ENCODE results near the gene HPD. TPM values are rescaled to one million over a fixed set of nuclear protein-coding genes. Genes with fewer than 3 reads are reported as not detected.

HPD gene
- total RNA-seq, 1 donor from 2014 or later = 1.3 TPM

DNA sequence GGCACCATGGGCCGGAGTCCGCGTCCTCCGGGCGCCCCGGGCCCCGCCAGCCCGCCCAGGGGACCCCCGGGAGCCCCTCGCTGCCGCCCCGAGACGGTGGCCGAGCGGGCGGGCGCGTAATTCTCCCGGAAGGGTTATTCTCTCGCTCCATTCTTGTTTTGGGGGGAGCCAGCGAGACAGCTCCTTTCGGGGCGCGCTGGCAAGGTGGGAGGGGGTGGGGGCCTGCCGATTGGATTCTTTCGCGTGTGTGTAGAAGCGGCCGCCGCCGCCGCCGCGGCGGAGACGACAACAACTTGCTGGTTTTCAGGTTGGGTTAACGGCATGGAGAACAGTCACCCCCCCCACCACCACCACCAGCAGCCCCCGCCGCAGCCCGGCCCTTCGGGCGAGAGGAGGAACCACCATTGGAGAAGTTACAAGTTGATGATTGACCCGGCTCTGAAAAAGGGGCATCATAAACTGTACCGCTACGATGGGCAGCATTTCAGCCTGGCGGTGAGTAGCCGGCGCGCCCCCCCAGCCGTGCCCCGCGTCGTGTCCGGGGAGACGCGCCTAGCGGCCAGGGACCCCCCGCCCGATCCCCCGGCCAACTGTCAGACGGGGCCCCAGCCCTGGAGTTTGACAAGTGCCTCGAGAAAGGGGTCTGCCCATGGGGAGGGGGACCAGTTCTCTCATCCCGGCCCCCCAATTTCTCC lies 54.1 kb downstream of the HPD start:
- TF ChIP-seq, protein P1, sequence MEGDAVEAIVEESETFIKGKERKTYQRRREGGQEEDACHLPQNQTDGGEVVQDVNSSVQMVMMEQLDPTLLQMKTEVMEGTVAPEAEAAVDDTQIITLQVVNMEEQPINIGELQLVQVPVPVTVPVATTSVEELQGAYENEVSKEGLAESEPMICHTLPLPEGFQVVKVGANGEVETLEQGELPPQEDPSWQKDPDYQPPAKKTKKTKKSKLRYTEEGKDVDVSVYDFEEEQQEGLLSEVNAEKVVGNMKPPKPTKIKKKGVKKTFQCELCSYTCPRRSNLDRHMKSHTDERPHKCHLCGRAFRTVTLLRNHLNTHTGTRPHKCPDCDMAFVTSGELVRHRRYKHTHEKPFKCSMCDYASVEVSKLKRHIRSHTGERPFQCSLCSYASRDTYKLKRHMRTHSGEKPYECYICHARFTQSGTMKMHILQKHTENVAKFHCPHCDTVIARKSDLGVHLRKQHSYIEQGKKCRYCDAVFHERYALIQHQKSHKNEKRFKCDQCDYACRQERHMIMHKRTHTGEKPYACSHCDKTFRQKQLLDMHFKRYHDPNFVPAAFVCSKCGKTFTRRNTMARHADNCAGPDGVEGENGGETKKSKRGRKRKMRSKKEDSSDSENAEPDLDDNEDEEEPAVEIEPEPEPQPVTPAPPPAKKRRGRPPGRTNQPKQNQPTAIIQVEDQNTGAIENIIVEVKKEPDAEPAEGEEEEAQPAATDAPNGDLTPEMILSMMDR (IDR thresholded peaks at IDR 0.05; ENCODE audit: borderline replicate concordance) = no peak
- intact Hi-C loops (cut with micrococcal nuclease) = no loop called here
- H3K9me3 ChIP-seq (replicated peaks) = no peaks in the 10 kb centered on the region
- DNase-seq = peak; percentile 38
- peak overlapping the region; percentile 100 for H3K27ac ChIP-seq (replicated peaks)
- peak overlapping the region; percentile 81 for H3K4me3 ChIP-seq
- peaks cover 61% of the 10 kb centered on the region for H3K4me1 ChIP-seq
- H3K36me3 ChIP-seq = peaks cover 18% of the 10 kb centered on the region
- no peaks in the 10 kb centered on the region for H3K27me3 ChIP-seq (ENCODE audit: low read depth)

DNA sequence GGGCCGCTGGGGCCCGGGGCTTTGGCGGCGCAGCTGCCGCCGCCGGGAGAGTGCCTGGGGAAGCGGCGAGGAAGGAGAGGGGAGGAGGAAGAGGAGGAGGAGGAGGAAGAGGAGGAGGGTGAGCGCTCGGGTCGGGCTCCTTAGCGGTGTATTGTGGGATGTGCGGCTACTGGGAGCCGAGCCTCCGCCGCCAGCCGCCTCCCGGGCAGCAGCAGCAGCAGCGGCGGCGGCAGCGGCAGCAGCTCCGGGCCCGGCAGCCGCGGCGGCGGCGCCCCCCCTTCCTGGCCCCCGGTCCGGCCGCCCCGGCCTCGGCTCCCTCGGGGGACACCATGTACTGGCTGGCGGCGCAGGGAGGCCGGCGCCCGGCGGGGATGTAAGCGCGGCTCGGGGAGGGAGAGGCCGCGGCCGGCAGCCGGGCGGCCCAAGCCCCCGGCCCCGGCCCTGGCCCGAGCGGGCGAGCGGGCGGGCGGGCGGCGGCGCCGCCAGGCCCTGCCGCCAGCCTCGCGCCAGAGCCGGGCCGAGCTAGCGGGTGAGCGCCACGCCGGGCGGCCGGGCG lies 54.7 kb downstream of the HPD start, which contains the start of gene SETD1B:
SETD1B (plus strand) TSS at position 149 of the 556 bp plus-strand sequence. CDS start 729 bp downstream, outside the sequence.
- H3K9me3 ChIP-seq (replicated peaks) = no peaks in the 10 kb centered on the region
- H3K4me1 ChIP-seq = peaks cover 67% of the 10 kb centered on the region
- H3K27ac ChIP-seq (replicated peaks) = peak within 1 kb of the TSS; percentile 100
- DNase-seq = peak; percentile 68
- peak within 1 kb of the TSS; percentile 81 for H3K4me3 ChIP-seq
- intact Hi-C loops (cut with micrococcal nuclease) = no loop called here
- peaks cover 12% of the 10 kb centered on the region for H3K36me3 ChIP-seq
- H3K27me3 ChIP-seq (ENCODE audit: low read depth) = no peaks in the 10 kb centered on the region
- TF ChIP-seq, protein P1 (IDR thresholded peaks at IDR 0.05; ENCODE audit: borderline replicate concordance) = no peak

DNA sequence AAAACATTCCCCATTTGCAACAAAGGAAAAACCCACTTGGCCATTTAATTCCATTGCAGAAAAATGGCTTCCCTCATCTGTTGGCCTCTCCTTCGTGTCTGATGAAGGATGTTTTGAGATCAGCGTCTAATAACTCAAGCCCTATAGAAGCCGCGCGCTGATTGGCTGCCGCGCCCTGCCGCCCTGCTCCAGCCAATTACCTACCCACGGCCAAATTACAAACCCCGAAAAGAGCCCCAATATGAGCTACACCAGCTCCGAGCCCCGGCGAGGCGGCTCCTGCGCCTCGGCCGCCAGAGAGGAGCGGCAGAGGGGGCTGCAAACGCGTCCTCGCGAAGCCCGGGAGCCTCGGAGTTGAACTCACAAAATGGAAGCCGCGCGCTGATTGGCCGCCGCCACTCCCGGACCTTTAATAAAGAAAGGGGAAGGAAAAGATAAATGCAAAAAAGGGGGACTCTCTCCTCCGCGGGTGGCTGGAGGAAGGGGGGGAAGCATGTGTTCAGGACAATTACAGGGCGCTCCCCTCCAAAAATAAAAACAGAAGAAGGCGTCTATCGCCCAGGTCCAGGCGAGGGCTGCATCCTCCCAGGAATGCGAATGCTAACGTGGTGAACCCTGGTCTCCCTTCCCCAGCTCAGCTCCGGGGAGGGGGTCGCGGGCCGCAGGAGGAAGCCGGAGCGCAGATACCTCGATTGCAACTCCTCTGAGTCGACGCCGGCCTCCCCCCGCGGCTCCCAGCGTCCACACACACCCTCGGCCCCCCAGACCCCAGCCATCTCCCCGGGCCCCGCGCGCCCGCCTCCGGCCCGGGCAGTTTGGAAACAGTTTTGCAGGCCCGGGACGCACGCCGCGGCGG lies 55.6 kb downstream of the HPD start:
- Histone ChIP-seq H3K4me3 (peak overlapping the region; percentile 81), H3K36me3 (peaks cover 4% of the 10 kb centered on the region), H3K9me3 (replicated peaks) (no peaks in the 10 kb centered on the region), H3K4me1 (peaks cover 76% of the 10 kb centered on the region), H3K27ac (replicated peaks) (peak overlapping the region; percentile 100), H3K27me3 (ENCODE audit: low read depth) (no peaks in the 10 kb centered on the region)
- DNase-seq = peak; percentile 89
- TF ChIP-seq, protein P1 (IDR thresholded peaks at IDR 0.05; ENCODE audit: borderline replicate concordance) = no peak
- intact Hi-C loops (cut with micrococcal nuclease) = no loop called here

DNA sequence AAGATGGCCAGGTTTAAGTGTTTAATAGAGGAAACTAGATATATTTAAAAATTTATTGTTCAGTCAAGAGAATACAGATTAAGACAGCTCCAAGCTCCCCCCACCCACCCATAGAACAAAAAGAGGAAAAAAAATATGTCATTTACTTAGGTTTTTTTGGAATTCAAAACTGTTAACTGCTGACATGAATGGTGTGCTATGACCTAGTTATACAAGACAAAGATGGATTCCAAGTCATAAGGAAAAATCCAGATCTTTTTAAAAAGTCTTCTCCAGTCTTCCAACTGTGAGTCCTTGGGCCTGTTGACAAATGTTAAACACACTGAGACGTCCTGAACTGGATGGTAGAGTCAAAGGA lies 56.2 kb downstream of the HPD start:
- peak overlapping the region; percentile 81 for H3K4me3 ChIP-seq
- no peaks in the 10 kb centered on the region for H3K9me3 ChIP-seq (replicated peaks)
- H3K27me3 ChIP-seq (ENCODE audit: low read depth) = no peaks in the 10 kb centered on the region
- TF ChIP-seq, protein P1 (IDR thresholded peaks at IDR 0.05; ENCODE audit: borderline replicate concordance) = no peak
- H3K27ac ChIP-seq (replicated peaks) = peak overlapping the region; percentile 100
- peaks cover 79% of the 10 kb centered on the region for H3K4me1 ChIP-seq
- intact Hi-C loops (cut with micrococcal nuclease) = no loop called here
- no peak for DNase-seq
- H3K36me3 ChIP-seq = no peaks in the 10 kb centered on the region

DNA sequence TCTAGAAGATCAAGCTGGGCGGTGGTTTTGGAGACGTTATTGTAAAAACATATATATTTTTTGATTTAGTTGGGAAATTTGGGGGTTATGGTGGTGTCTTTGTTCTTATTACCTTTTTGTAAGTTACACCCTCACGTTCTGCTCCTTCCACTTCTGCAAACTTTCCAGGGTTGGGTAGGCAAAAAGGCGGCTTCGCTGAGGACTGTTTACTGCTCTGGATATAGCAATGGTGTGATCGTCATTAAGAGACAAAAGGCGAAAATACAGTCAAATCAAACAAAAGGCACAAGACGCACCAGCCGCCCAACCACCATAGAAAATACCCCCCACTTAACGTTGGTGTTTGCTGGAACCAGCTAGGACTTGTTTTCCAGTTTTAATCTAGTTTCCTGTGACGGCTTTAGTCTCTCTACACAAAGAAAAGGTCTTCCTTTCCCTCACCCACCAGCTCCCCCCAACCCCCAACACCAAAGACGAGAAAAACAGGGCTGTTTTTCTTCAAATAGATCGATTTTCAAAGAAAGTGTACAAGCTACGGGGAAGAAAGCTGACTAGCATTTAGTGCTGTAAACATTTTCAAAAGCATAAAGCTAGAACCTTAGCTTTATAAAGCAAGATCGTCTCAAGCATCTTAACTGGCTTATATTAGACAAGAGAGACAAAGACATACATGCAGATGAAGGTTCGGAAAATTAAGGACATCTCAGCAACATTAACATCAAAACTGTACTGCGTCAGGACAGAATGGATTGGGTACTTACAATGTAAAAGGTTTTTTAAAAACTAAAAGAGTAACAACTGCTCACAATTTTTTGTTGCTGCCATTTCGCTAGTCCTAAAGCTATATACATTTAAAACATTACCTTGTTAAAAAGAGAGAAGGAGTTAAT lies 56.8 kb downstream of the HPD start:
- TF ChIP-seq, protein P1 (IDR thresholded peaks at IDR 0.05; ENCODE audit: borderline replicate concordance) = no peak
- Histone ChIP-seq H3K27ac (replicated peaks) (peak overlapping the region; percentile 100), H3K4me3 (peak overlapping the region; percentile 81), H3K27me3 (ENCODE audit: low read depth) (no peaks in the 10 kb centered on the region), H3K9me3 (replicated peaks) (no peaks in the 10 kb centered on the region), H3K36me3 (no peaks in the 10 kb centered on the region), H3K4me1 (peaks cover 78% of the 10 kb centered on the region)
- no peak for DNase-seq
- intact Hi-C loops (cut with micrococcal nuclease) = no loop called here
